Stimulated activated CD4-positive, alpha-beta T cell treated with anti-CD3 and anti-CD28 coated beads, Interleukin-1b, Interleukin-23, amount 100 ng/mL, for 48 hours (primary cell): ENCODE results near the gene TSPYL1.

Experiments
- DNase-seq: peaks from one replicate; pipeline ENCODE4 v3.0.0-alpha.2; 2020

The TSPYL1 gene

GRCh38 chr6:116256694-116257093 lies 23.0 kb downstream of the TSPYL1 start:
- no peak for DNase-seq

- no peak for DNase-seq
Measured at GRCh38 chr6:116255246-116255800, 24.4 kb downstream of the TSPYL1 start.

DNA sequence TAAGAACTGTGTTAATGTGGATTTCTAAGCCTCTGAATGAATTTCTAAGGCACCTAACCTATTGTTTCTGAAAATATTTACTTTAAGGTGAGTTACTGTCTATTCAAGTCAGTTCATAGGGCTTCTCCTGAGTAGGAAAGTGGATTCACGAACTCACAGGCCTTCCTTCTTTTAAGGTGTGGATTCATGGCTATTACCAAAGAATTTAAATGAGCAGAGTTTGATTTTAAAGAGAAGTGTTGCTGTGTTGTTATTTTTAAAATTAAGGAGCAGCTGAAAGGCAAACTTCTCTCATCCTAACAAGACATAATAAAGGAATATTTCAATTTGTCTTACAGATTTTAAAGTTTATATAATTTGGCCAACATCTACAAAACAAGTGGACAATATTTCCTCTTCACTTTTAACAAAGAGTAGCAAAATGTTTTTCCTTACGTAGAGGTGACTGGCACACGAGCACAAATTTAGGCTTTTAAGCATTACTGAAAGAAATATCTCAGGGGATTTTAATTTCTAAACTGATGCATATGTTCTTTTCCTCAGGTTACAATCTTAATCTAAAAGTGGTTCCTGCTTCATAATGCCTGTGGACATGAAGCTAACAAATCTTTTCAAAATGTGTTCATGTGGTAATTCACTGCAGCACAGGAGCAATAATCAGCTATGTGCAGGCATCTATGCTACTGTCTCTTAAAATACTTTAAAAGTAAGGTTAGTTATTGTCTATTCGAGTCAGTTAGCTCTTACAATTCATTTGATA lies 25.3 kb downstream of the TSPYL1 start:
- no peak for DNase-seq

- DNase-seq = peak; percentile 90
Measured at GRCh38 chr6:116253505-116254296, 26.0 kb downstream of the TSPYL1 start, which contains the start of gene TSPYL4. TSPYL4 (minus strand) TSS chr6:116254075; CDS start chr6:116254008, 67 bp downstream.

DNA sequence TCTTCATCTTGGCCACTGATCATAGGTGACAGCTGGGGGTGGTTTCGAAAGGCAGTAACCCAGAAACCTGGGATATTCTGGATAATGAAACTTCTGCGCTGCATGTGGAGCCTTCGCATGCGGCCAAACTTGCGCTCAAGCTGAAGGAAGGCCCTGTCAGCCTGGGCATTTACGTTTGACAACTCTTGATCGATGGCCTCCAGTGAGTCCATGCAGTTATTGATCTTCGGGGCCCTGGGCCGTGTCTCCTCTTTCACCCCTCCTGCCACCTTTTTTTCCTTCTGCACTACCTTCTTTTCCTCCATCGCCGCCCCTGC lies 26.6 kb downstream of the TSPYL1 start:
- no peak for DNase-seq

GRCh38 chr6:116251568-116252384 lies 28.0 kb downstream of the TSPYL1 start:
- DNase-seq = no peak

- DNase-seq = no peak
Measured at GRCh38 chr6:116248577-116248976, 31.2 kb downstream of the TSPYL1 start.

- no peak for DNase-seq
Measured at GRCh38 chr6:116247285-116247684, 32.4 kb downstream of the TSPYL1 start.

DNA sequence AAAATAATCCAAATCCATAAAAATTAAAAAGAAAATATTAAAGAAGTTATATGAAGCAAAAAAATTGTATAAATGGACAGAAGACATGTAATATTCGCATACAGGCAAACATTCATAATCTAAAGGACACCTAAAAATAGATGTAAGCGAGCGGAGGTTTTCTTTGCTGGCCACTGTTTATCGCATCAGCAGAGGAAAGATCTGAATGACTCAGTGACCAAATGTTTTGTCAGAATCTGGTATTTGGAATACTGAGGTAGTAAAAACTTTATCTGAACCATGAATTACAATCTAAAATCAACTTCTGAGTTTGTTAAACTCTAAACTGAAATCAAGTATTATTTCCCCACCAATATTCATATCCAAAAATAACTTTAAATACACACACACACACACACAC lies 33.6 kb downstream of the TSPYL1 start:
- no peak for DNase-seq

DNA sequence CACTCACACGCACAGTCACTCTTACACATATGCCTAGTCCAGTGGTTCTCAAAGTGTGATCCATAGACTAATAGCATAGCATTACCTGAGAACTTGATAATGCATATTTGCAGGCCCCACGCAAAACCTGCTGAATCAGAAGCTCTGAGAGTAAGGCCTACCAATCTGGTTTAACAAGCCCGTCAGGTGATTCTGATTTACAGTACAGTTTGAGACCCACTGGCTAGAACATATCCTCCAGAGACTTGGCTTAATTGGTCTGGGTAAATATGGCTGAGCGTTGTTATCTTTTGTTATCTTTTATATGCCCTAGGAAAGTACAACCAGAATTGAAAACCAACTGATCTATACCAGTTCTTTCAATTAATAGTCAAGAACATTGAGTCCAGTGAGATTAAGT lies 35.4 kb downstream of the TSPYL1 start:
- no peak for DNase-seq

GRCh38 chr6:116239856-116240255 lies 39.9 kb downstream of the TSPYL1 start:
- no peak for DNase-seq

DNA sequence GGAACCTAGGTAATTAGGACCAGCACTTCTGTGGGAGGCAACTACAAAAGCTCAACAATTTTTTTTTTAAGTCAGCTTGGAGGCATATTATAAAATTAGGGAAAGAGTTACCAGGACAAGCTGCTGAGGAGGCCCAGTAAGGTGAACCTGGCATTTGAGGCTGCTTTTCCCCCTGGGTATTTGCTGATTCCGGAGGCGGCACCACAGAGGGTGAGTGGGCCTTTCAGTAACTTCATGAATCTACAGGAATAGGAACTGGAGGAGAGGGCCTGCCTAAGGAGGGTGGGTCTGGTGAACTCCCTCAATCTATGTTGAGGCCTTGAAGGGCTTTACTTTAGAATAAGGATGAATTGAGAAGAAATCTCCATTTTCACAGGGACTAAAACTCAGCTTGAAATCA lies 40.5 kb downstream of the TSPYL1 start:
- DNase-seq = no peak

DNA sequence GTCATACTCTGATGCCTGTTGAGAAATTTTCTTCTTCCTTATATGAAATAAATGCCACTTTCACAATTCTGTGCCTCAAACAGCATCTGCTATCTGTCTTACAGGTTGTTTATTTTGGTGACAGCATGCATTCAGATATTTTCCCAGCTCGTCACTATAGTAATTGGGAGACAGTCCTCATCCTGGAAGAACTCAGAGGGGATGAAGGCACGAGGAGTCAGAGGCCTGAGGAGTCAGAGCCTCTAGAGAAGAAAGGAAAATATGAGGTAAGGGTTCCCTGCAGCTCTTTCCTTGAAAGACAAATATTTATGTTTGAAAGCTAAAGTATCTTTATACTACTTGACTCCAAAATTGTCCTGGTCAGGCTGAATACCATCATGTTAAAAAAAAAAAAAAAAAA lies 41.6 kb downstream of the TSPYL1 start:
- DNase-seq = no peak

GRCh38 chr6:116234689-116235088 lies 45.0 kb downstream of the TSPYL1 start:
- DNase-seq = no peak

GRCh38 chr6:116229287-116229913 lies 50.3 kb downstream of the TSPYL1 start:
- DNase-seq = peak; percentile 35
